ENCODE data around the gene MAB21L4.

DNA sequence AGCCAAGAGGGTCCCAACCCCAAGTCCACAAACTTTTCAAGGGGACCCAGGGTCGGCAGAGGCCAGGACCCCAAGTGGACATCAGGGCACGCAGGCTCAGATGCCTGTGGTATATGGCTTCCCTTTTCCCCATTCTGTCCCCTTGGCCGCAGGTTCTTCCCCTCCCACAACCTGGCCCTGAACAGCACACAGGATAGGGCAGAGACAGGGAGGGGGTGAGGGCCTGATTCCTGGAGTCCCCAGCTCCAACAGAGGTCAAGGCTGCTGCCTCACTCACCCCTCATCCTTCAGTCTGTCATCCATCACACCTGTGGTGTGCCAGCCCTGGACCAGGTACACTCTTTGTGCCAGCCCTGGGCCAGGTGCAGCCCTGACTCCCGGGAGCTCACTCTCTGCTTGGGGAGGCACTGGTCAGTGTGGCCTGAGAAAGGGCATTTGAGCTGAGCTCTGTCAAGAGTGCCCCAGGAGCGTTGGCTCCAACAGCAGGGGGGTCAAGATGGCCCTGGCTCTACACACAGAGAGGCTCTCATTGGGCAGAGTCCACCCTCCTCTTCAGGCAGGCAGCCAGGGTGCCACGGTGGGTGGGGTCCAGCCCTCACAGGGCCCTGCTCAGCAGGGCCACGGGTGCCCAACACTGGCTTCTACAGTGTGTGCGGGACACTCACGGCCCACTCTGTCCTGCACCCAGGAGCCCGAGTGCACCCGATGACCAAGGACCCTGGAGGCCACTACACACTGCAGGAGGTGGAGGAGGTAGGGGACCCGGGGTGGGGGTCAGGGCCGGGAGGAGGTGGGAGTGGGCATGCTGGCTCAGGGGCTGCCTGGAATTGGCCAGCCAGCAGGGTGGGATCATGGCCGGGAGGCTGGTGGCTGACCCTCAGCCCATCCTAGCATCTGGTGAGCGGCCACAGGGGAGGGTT, 25.7 kb downstream of the MAB21L4 start:
- no peak for TF ChIP-seq CTCF (IDR thresholded peaks at IDR 0.05; ENCODE audit: insufficient read depth, low read depth, low read length)
- no peak for TF ChIP-seq EZH2 (IDR thresholded peaks at IDR 0.05; ENCODE audit: insufficient read depth, low read length)
